Endothelial cell of umbilical vein (primary cell): ENCODE results near the gene NEK8. TPM values are rescaled to one million over a fixed set of nuclear protein-coding genes. Genes with fewer than 3 reads are reported as not detected.

Experiments
- BruUV-seq: library from RNA; stranded (reverse); fragments of 400-500 nt; replicated peaks from 2 replicates; lab custom pipeline; 2021; lab: Mats Ljungman, UMichigan
- CTCF ChIA-PET: fragments of 300-600, 350-600 bp; sonication (Branson Sonifier 250); formaldehyde crosslinking; loops from one replicate; lab custom pipeline; 2021; ENCODE audit warnings: antibody characterized with exemption, inconsistent platforms; lab: Charles Lee
- POLR2A ChIA-PET: fragments of 300-600, 350-600 bp; sonication (Branson Sonifier 250); formaldehyde crosslinking; loops from one replicate; lab custom pipeline; 2021; ENCODE audit warnings: antibody characterized with exemption, inconsistent platforms; lab: Charles Lee
- DNase-seq: peaks from one replicate; pipeline ENCODE4 v3.0.0-alpha.2; 2011; ENCODE audit warnings: low read depth, low spot score
- FAIRE-seq: peaks from 2 replicates; lab custom pipeline; 2011; peaks lifted over from hg19 to GRCh38; lab: Jason Lieb, UNC
- H2AFZ ChIP-seq: 2 replicates; pipeline ENCODE4 v1.6.0; 2012; ENCODE audit warnings: low read depth, low read length, control low read depth, inconsistent platforms
- H3K27ac ChIP-seq: 2 replicates; pipeline ENCODE4 v1.5.1; 2011; ENCODE audit warnings: low read depth, mild to moderate bottlenecking, control low read depth, low read length, moderate library complexity; ENCODE audit not compliant: insufficient read depth
- H3K27me3 ChIP-seq, 2 experiments: 2 replicates each; pipeline versions ENCODE4 v1.6.0 to v1.6.1; 2011; ENCODE audit warnings: low read length in 2 of 2, mixed read lengths in 1 of 2; ENCODE audit not compliant: control insufficient read depth in 2 of 2, insufficient read depth in 2 of 2
- H3K36me3 ChIP-seq, 2 experiments: 2 replicates in 1 of 2; 3 replicates in 1 of 2; pipeline ENCODE4 v1.5.1; 2011; ENCODE audit warnings: low read length in 2 of 2, mild to moderate bottlenecking in 1 of 2, moderate library complexity in 1 of 2; ENCODE audit not compliant: control insufficient read depth in 2 of 2, insufficient read depth in 2 of 2; ENCODE audit errors: extremely low read depth in 1 of 2
- H3K4me1 ChIP-seq: 3 replicates; pipeline ENCODE4 v1.5.1; 2011; ENCODE audit warnings: mild to moderate bottlenecking, low read length; ENCODE audit not compliant: control insufficient read depth, insufficient read depth; ENCODE audit errors: extremely low read depth
- H3K4me2 ChIP-seq: 2 replicates; pipeline ENCODE4 v1.6.1; 2011; ENCODE audit warnings: low read length, control low read depth, mixed read lengths; ENCODE audit not compliant: insufficient read depth
- H3K4me3 ChIP-seq, 3 experiments: fragments of 200-600 bp in 1 of 3; sonication (generic), shearing (Covaris generic) in 1 of 3; replicated peaks in 1 of 3; 2 replicates each; pipeline ENCODE4 v1.5.1; 2011 to 2016; ENCODE audit warnings: control low read depth in 3 of 3, low read length in 3 of 3, mild to moderate bottlenecking in 2 of 3, inconsistent platforms in 1 of 3, low read depth in 1 of 3, moderate library complexity in 1 of 3; ENCODE audit not compliant: insufficient read depth in 1 of 3
- H3K79me2 ChIP-seq: 2 replicates; pipeline ENCODE4 v1.6.0; 2012; ENCODE audit warnings: low read length, inconsistent platforms; ENCODE audit not compliant: control insufficient read depth, insufficient read depth
- H3K9ac ChIP-seq: replicated peaks from 2 replicates; pipeline ENCODE3; 2011; ENCODE audit warnings: low read length, control low read depth; ENCODE audit not compliant: insufficient read depth; ENCODE audit errors: extremely low read depth
- H3K9me1 ChIP-seq: replicated peaks from 3 replicates; pipeline ENCODE4 v1.6.0; 2011; ENCODE audit warnings: mild to moderate bottlenecking, low read length; ENCODE audit not compliant: control insufficient read depth, insufficient read depth; ENCODE audit errors: extremely low read depth
- H3K9me3 ChIP-seq: replicated peaks from 2 replicates; pipeline ENCODE4 v1.5.1; 2012; ENCODE audit warnings: low read length, inconsistent platforms; ENCODE audit not compliant: control insufficient read depth, insufficient read depth
- H4K20me1 ChIP-seq: replicated peaks from 2 replicates; pipeline ENCODE3; 2011; ENCODE audit warnings: mild to moderate bottlenecking, low read length; ENCODE audit not compliant: control insufficient read depth, insufficient read depth; ENCODE audit errors: extremely low read depth
- CTCF ChIP-seq, 2 donors: IDR thresholded peaks; 1 replicate in 1 of 2; 2 replicates in 1 of 2; pipeline ENCODE4 v1.5.1; 2011; ENCODE audit warnings: low read length in 2 of 2, mild to moderate bottlenecking in 2 of 2, moderate library complexity in 2 of 2, control low read depth in 1 of 2, inconsistent platforms in 1 of 2, low read depth in 1 of 2; ENCODE audit not compliant: insufficient read depth in 1 of 2; ENCODE audit errors: extremely low read depth in 1 of 2
- EZH2 ChIP-seq: IDR thresholded peaks from 2 replicates; pipeline ENCODE4 v1.6.1; 2012; ENCODE audit warnings: borderline replicate concordance, low read depth, mild to moderate bottlenecking, moderate library complexity, low read length, inconsistent platforms; ENCODE audit not compliant: severe bottlenecking
- FOS ChIP-seq: IDR thresholded peaks from 2 replicates; pipeline ENCODE4 v1.6.1; 2011; ENCODE audit warnings: mild to moderate bottlenecking, low read length, moderate library complexity, borderline replicate concordance; ENCODE audit not compliant: insufficient read depth
- GATA2 ChIP-seq: IDR thresholded peaks from 2 replicates; pipeline ENCODE4 v1.7.0; 2011; ENCODE audit warnings: low read depth, mild to moderate bottlenecking, moderate library complexity, mixed read lengths, low read length; ENCODE audit not compliant: insufficient read length, insufficient read depth
- JUN ChIP-seq: IDR thresholded peaks from 2 replicates; pipeline ENCODE4 v1.6.1; 2011; ENCODE audit warnings: borderline replicate concordance, low read depth; ENCODE audit not compliant: insufficient read length, insufficient read depth
- MAX ChIP-seq: IDR thresholded peaks from 2 replicates; pipeline ENCODE4 v1.6.1; 2011; ENCODE audit not compliant: insufficient read depth, insufficient read length
- MYC ChIP-seq: IDR thresholded peaks from one replicate; pipeline ENCODE4 v1.6.1; 2011; ENCODE audit warnings: mild to moderate bottlenecking, low read depth, low read length
- POLR2A ChIP-seq: IDR thresholded peaks from 2 replicates; pipeline ENCODE4 v1.6.1; 2012; ENCODE audit warnings: low read depth, mild to moderate bottlenecking, control low read depth, low read length
- POLR2AphosphoS5 ChIP-seq: IDR thresholded peaks from 2 replicates; pipeline ENCODE4 v1.6.1; 2012; ENCODE audit warnings: low read depth, mild to moderate bottlenecking, control low read depth, low read length, moderate library complexity; ENCODE audit not compliant: insufficient read depth
- dilution Hi-C: fragments of 300-500 bp; cut with MboI; formaldehyde crosslinking; loops from one replicate; pipeline ENCODE4 v1.15.0; 2019; ENCODE audit warnings: low sequenced_read_pairs; ENCODE audit not compliant: extremely low pct_ligation_motif_present
- intact Hi-C: fragments of 100-400 bp; cut with micrococcal nuclease; formaldehyde crosslinking; loops from one replicate; pipeline ENCODE4 v1.10.0; 2022
- polyA plus RNA-seq, 4 experiments: library from polyadenylated mRNA; depleted of rRNA in 3 of 4; stranded (reverse) in 3 of 4; unstranded in 1 of 4; fragments of >200 nt; gene quantifications; 2 replicates each; pipeline versions ENCODE4 v1.2.1 to v1.2.3, GENCODE V29; 2011 to 2012; ENCODE audit warnings: missing spikeins in 1 of 4
- total RNA-seq: library from RNA; stranded (reverse); gene quantifications from 2 replicates; pipeline ENCODE4 v1.2.3, GENCODE V29; 2021

NEK8 gene
- total and polyA plus RNA-seq, 2 donors (not counting 3 experiments of a cell fraction or from before 2014, with no cell fraction given), result 3.1 to 3.2 TPM

- dilution Hi-C loops, result no loop called here
Observed at GRCh38 chr17:28693869-28694268, 34.7 kb upstream of the NEK8 start.

More at GRCh38 chr17:28693869-28694268, 34.7 kb upstream of the NEK8 start:
- no peaks in the 10 kb centered on the region for H4K20me1 ChIP-seq
- H3K36me3 ChIP-seq, result peaks cover 18 to 55% of the 10 kb centered on the region in 2 experiments
- H3K4me2 ChIP-seq, result no peak overlapping the region
- ChIA-PET POLR2A (no interaction called here), CTCF (interaction anchor here (1.3 kb wide), 1 partner anchor 45 kb away, joined by 6 read pairs; no protein-coding TSS in a partner anchor)
- DNase-seq (no peak), FAIRE-seq (no peak)
- H3K9me1 ChIP-seq, result no peaks in the 10 kb centered on the region
- TF ChIP-seq POLR2AphosphoS5 (no peak), FOS (no peak), GATA2 (no peak), MAX (no peak), JUN (no peak), CTCF (IDR thresholded peaks at IDR 0.05; ENCODE audit: extremely low read depth in 1 of 2, insufficient read depth in 1 of 2, low read depth in 1 of 2, low read length in 2 of 2) (no peak), POLR2A (no peak), EZH2 (no peak), MYC (no peak)
- H3K27me3 ChIP-seq, result no peaks in the 10 kb centered on the region
- intact Hi-C loops, result no loop called here
- H3K27ac ChIP-seq, result no peak overlapping the region
- no peak overlapping the region for H3K9ac ChIP-seq
- no peaks in the 10 kb centered on the region for H3K4me1 ChIP-seq
- H3K79me2 ChIP-seq, result no peaks in the 10 kb centered on the region
- H2AFZ ChIP-seq, result no peak overlapping the region
- H3K9me3 ChIP-seq, result no peaks in the 10 kb centered on the region
- no peak overlapping the region for H3K4me3 ChIP-seq
- no TSS peak for BruUV-seq
